H1 (cell line): ENCODE data around the gene RILPL2. TPM values are rescaled to one million over a fixed set of nuclear protein-coding genes. Genes with fewer than 3 reads are reported as not detected.

Experiments used
- CTCF ChIA-PET: fragments of 300-600 bp; sonication (Branson Sonifier 250); formaldehyde crosslinking; loops from one replicate; lab custom pipeline; 2021; ENCODE audit not compliant: partially characterized antibody; lab: Charles Lee
- POLR2A ChIA-PET: fragments of 300-600 bp; sonication (Branson Sonifier 250); formaldehyde crosslinking; loops from one replicate; lab custom pipeline; 2021; ENCODE audit warnings: inconsistent platforms; ENCODE audit not compliant: partially characterized antibody; lab: Charles Lee
- DNase-seq, 2 experiments: peaks; one replicate each; pipeline versions ENCODE4 v3.0.0 to v3.0.0-alpha.2; 2010 to 2022; ENCODE audit warnings: low spot score in 2 of 2, low read depth in 1 of 2, mixed read lengths in 1 of 2
- FAIRE-seq: peaks from 2 replicates; lab custom pipeline; 2011; peaks lifted over from hg19 to GRCh38; lab: Jason Lieb, UNC
- H2AFZ ChIP-seq: 2 replicates; pipeline ENCODE4 v1.8.1; 2012; ENCODE audit warnings: low read length, inconsistent platforms
- H2AK5ac ChIP-seq: 2 replicates; pipeline ENCODE4 v1.6.1; 2013; ENCODE audit warnings: low read depth, low read length
- H2BK120ac ChIP-seq: replicated peaks from 2 replicates; pipeline ENCODE3; 2013; ENCODE audit warnings: low read depth, low read length, inconsistent platforms
- H2BK12ac ChIP-seq: 2 replicates; pipeline ENCODE4 v1.6.1; 2013; ENCODE audit warnings: low read depth, low read length
- H2BK15ac ChIP-seq: 2 replicates; pipeline ENCODE4 v1.6.1; 2013; ENCODE audit warnings: low read length
- H2BK20ac ChIP-seq: 2 replicates; pipeline ENCODE4 v1.6.1; 2013; ENCODE audit warnings: low read length
- H2BK5ac ChIP-seq: 2 replicates; pipeline ENCODE4 v1.6.1; 2013; ENCODE audit warnings: low read depth, low read length
- H3K14ac ChIP-seq: 2 replicates; pipeline ENCODE4 v1.6.1; 2013; ENCODE audit warnings: inconsistent platforms; ENCODE audit not compliant: insufficient read length
- H3K18ac ChIP-seq: 2 replicates; pipeline ENCODE4 v1.6.1; 2013; ENCODE audit warnings: low read length; ENCODE audit errors: extremely low read depth
- H3K23ac ChIP-seq: 2 replicates; pipeline ENCODE4 v1.6.1; 2013; ENCODE audit warnings: inconsistent platforms; ENCODE audit not compliant: insufficient read length
- H3K23me2 ChIP-seq: 2 replicates; pipeline ENCODE4 v1.6.1; 2013; ENCODE audit warnings: low read depth, low read length
- H3K27ac ChIP-seq: 2 replicates; pipeline ENCODE4 v1.6.1; 2011; ENCODE audit warnings: low read depth, low read length, inconsistent platforms
- H3K27me3 ChIP-seq, 4 experiments: replicated peaks in 1 of 4; 1 replicate in 1 of 4; 2 replicates in 3 of 4; pipeline versions ENCODE4 v1.6.1 to v1.8.1; 2011 to 2013; ENCODE audit warnings: low read length in 3 of 4, mild to moderate bottlenecking in 3 of 4, inconsistent platforms in 2 of 4, mixed read lengths in 2 of 4, moderate library complexity in 1 of 4; ENCODE audit not compliant: control insufficient read depth in 3 of 4, insufficient read depth in 3 of 4; ENCODE audit errors: extremely low read depth in 1 of 4
- H3K36me3 ChIP-seq, 4 experiments: 2 replicates each; pipeline versions ENCODE4 v1.6.1 to v1.8.1; 2011 to 2013; ENCODE audit warnings: mild to moderate bottlenecking in 4 of 4, low read length in 3 of 4, moderate library complexity in 2 of 4, control low read depth in 1 of 4, inconsistent platforms in 1 of 4; ENCODE audit not compliant: insufficient read depth in 4 of 4, control insufficient read depth in 2 of 4
- H3K4ac ChIP-seq: replicated peaks from 2 replicates; pipeline ENCODE3; 2013; ENCODE audit warnings: low read length, low read depth, mixed read lengths, inconsistent platforms; ENCODE audit not compliant: insufficient read length
- H3K4me1 ChIP-seq, 4 experiments: replicated peaks in 1 of 4; 1 replicate in 1 of 4; 2 replicates in 3 of 4; pipeline versions ENCODE4 v1.6.1 to v1.8.1; 2011 to 2013; ENCODE audit warnings: low read length in 3 of 4, inconsistent platforms in 2 of 4, mixed read lengths in 1 of 4; ENCODE audit not compliant: insufficient read depth in 4 of 4, control insufficient read depth in 3 of 4
- H3K4me2 ChIP-seq, 2 experiments: 2 replicates each; pipeline versions ENCODE4 v1.6.1 to v1.8.1; 2011 to 2013; ENCODE audit warnings: low read depth in 2 of 2, low read length in 2 of 2, control low read depth in 1 of 2, inconsistent platforms in 1 of 2, mild to moderate bottlenecking in 1 of 2; ENCODE audit not compliant: insufficient read depth in 1 of 2
- H3K4me3 ChIP-seq, 4 experiments: fragments of 200-600, 300-600 bp in 1 of 4; sonication (generic), shearing (Covaris generic), sonication (Bioruptor Twin) in 1 of 4; 2 replicates each; pipeline versions ENCODE4 v1.5.1 to v1.8.1; 2011 to 2016; ENCODE audit warnings: low read length in 4 of 4, low read depth in 3 of 4, control low read depth in 2 of 4, inconsistent platforms in 2 of 4, mild to moderate bottlenecking in 2 of 4, mixed read lengths in 1 of 4, moderate library complexity in 1 of 4; ENCODE audit not compliant: insufficient read depth in 2 of 4; ENCODE audit errors: extremely low read depth in 1 of 4
- H3K56ac ChIP-seq: replicated peaks from 2 replicates; pipeline ENCODE3; 2013; ENCODE audit warnings: low read depth, mild to moderate bottlenecking, mixed read lengths, low read length, inconsistent platforms; ENCODE audit not compliant: insufficient read length
- H3K79me1 ChIP-seq: 2 replicates; pipeline ENCODE4 v1.6.1; 2013; ENCODE audit warnings: low read depth, low read length, control low read depth
- H3K79me2 ChIP-seq, 2 experiments: 2 replicates each; pipeline versions ENCODE4 v1.6.1 to v1.8.1; 2012 to 2013; ENCODE audit warnings: low read length in 2 of 2, mild to moderate bottlenecking in 2 of 2, inconsistent platforms in 1 of 2; ENCODE audit not compliant: insufficient read depth in 2 of 2, control insufficient read depth in 1 of 2
- H3K9ac ChIP-seq, 4 experiments: replicated peaks in 1 of 4; 1 replicate in 1 of 4; 2 replicates in 3 of 4; pipeline versions ENCODE4 v1.6.1 to v1.8.1; 2011 to 2013; ENCODE audit warnings: low read depth in 3 of 4, low read length in 3 of 4, control low read depth in 2 of 4, mild to moderate bottlenecking in 2 of 4, moderate library complexity in 2 of 4, inconsistent platforms in 1 of 4; ENCODE audit errors: extremely low read depth in 1 of 4
- H3K9me3 ChIP-seq, 2 experiments: 2 replicates each; pipeline versions ENCODE4 v1.6.1 to v1.8.1; 2012 to 2013; ENCODE audit warnings: mild to moderate bottlenecking in 2 of 2, moderate library complexity in 2 of 2, control low read depth in 1 of 2, inconsistent platforms in 1 of 2, low read depth in 1 of 2, low read length in 1 of 2, mixed read lengths in 1 of 2; ENCODE audit not compliant: insufficient read depth in 2 of 2
- H4K20me1 ChIP-seq, 2 experiments: replicated peaks in 1 of 2; 2 replicates each; pipeline versions ENCODE3 to v1.8.1; 2011 to 2013; ENCODE audit warnings: inconsistent platforms in 2 of 2, low read length in 2 of 2, mild to moderate bottlenecking in 1 of 2; ENCODE audit not compliant: insufficient read depth in 2 of 2, control insufficient read depth in 1 of 2
- H4K5ac ChIP-seq: 2 replicates; pipeline ENCODE4 v1.6.1; 2013; ENCODE audit warnings: low read length, low read depth, mixed read lengths, inconsistent platforms; ENCODE audit not compliant: insufficient read length
- H4K8ac ChIP-seq: 2 replicates; pipeline ENCODE4 v1.8.0; 2013; ENCODE audit warnings: mild to moderate bottlenecking, moderate library complexity, low read length, inconsistent platforms; ENCODE audit not compliant: insufficient read depth; ENCODE audit errors: extremely low read depth
- H4K91ac ChIP-seq: replicated peaks from 2 replicates; pipeline ENCODE3; 2013; ENCODE audit warnings: low read length, mixed read lengths, inconsistent platforms; ENCODE audit not compliant: insufficient read length
- BACH1 ChIP-seq: IDR thresholded peaks from 2 replicates; pipeline ENCODE4 v1.6.1; 2012; ENCODE audit warnings: low read length, improper control_type of control experiment
- BCL11A ChIP-seq, 2 experiments: IDR thresholded peaks; one replicate each; pipeline ENCODE4 v1.6.1; 2011; ENCODE audit warnings: low read depth in 2 of 2, low read length in 2 of 2, mild to moderate bottlenecking in 2 of 2
- CEBPB ChIP-seq: IDR thresholded peaks from 2 replicates; pipeline ENCODE4 v1.6.1; 2012; ENCODE audit warnings: low read depth, low read length
- CHD2 ChIP-seq: IDR thresholded peaks from 2 replicates; pipeline ENCODE4 v1.6.1; 2012; ENCODE audit warnings: low read length, improper control_type of control experiment
- FOSL1 ChIP-seq: IDR thresholded peaks from 2 replicates; pipeline ENCODE4 v1.6.1; 2011; ENCODE audit warnings: mild to moderate bottlenecking, low read depth, low read length, moderate library complexity; ENCODE audit not compliant: insufficient read depth
- GTF2F1 ChIP-seq: IDR thresholded peaks from 2 replicates; pipeline ENCODE4 v1.6.1; 2012; ENCODE audit warnings: low read depth, low read length, improper control_type of control experiment, borderline replicate concordance
- JUN ChIP-seq: IDR thresholded peaks from 2 replicates; pipeline ENCODE4 v1.6.1; 2011; ENCODE audit warnings: low read depth, mild to moderate bottlenecking, improper control_type of control experiment, low read length
- RAD21 ChIP-seq, 2 experiments: IDR thresholded peaks in 1 of 2; conservative IDR thresholded peaks in 1 of 2; 2 replicates each; pipeline ENCODE4 v1.6.1; 2011; ENCODE audit warnings: low read depth in 2 of 2, low read length in 2 of 2, improper control_type of control experiment in 1 of 2, inconsistent platforms in 1 of 2, mild to moderate bottlenecking in 1 of 2, moderate library complexity in 1 of 2
- SP2 ChIP-seq: IDR thresholded peaks from 2 replicates; pipeline ENCODE4 v1.6.1; 2012; ENCODE audit warnings: mild to moderate bottlenecking, low read length, inconsistent platforms
- WGBS, 2 experiments: shearing (Covaris generic) in 1 of 2; methylation state at CpG; one replicate each; pipeline versions ENCODE4 v1.1.6 to v1.1.7; 2013 to 2015; ENCODE audit warnings: low lambda C conversion rate in 2 of 2, mixed read lengths in 2 of 2, inconsistent platforms in 1 of 2, low coverage in 1 of 2, missing lambda C conversion rate in 1 of 2; ENCODE audit not compliant: insufficient replicate concordance in 2 of 2, insufficient coverage in 1 of 2, insufficient read length in 1 of 2; ENCODE audit errors: extremely low coverage in 1 of 2, missing lambda C conversion rate in 1 of 2; 5-methylcytosine and 5-hydroxymethylcytosine counted together
- polyA plus RNA-seq, 7 experiments: library from polyadenylated mRNA; depleted of rRNA in 3 of 7; stranded (reverse) in 5 of 7; unstranded in 2 of 7; fragments of >200 nt in 5 of 7; fragments of 200-250 nt in 2 of 7; gene quantifications; 1 replicate in 5 of 7; 2 replicates in 1 of 7; 4 replicates in 1 of 7; pipeline versions ENCODE4 v1.2.1 to v1.2.3, GENCODE V29; 2011 to 2013; ENCODE audit warnings: missing spikeins in 2 of 7, mixed read lengths in 2 of 7
- total RNA-seq: library from RNA; stranded (reverse); fragmentation: NEBNext Ultra II Directional; extraction: Animal tissue kit (Norgen Biotek cat#: 25700); gene quantifications from 2 replicates; pipeline ENCODE4 v1.2.1, GENCODE V29; 2021
- TF ChIP-seq, protein P1 (sequence below): IDR thresholded peaks from 2 replicates; pipeline ENCODE4 v1.6.1; 2012; ENCODE audit warnings: low read length, inconsistent platforms

The RILPL2 gene
- total and polyA plus RNA-seq, 2 of the 8 experiments (the other 6 are each of a cell fraction or from before 2014, with no cell fraction given) = 0.77 to 1.4 TPM

- Histone ChIP-seq H2AFZ (no peak overlapping the region), H3K9me3 (no peaks in the 10 kb centered on the region), H3K4me3 (no peak overlapping the region), H3K4ac (no peak overlapping the region), H3K27ac (no peak overlapping the region), H2BK12ac (no peak overlapping the region), H2AK5ac (no peak overlapping the region), H3K36me3 (no peaks in the 10 kb centered on the region), H4K91ac (no peak overlapping the region), H4K20me1 (no peaks in the 10 kb centered on the region), H3K56ac (no peak overlapping the region), H3K27me3 (no peaks in the 10 kb centered on the region), H3K4me1 (peaks cover 0 to 2% (median 0%) of the 10 kb centered on the region in 4 experiments; a peak in 1 of 7 replicates), H3K14ac (no peak overlapping the region), H2BK120ac (no peak overlapping the region), H2BK5ac (no peak overlapping the region), H3K23me2 (no peaks in the 10 kb centered on the region), H4K8ac (no peak overlapping the region), H3K4me2 (no peak overlapping the region), H2BK15ac (no peak overlapping the region), H2BK20ac (no peak overlapping the region), H3K79me2 (no peaks in the 10 kb centered on the region), H3K79me1 (no peaks in the 10 kb centered on the region), H3K18ac (no peak overlapping the region), H3K23ac (no peak overlapping the region), H4K5ac (no peak overlapping the region), H3K9ac (0 out of 7 replicates have a peak overlapping the region, but pooled peaks of 1 of the 4 experiments have one; percentile 13)
- 89% methylated on average over 8 of the region's 8 CpGs; no CpG with 5 or more reads in 1 of the 2 experiments for WGBS, 2 experiments
- FAIRE-seq (no peak), DNase-seq (no peak)
- ChIA-PET POLR2A (no interaction called here), CTCF (interaction anchor here (0.5 kb wide), 1 partner anchor 27 kb away, joined by 3 read pairs; no protein-coding TSS in a partner anchor)
- TF ChIP-seq SP2 (no peak), BCL11A (IDR thresholded peaks at IDR 0.05; ENCODE audit: low read depth in 2 of 2, low read length in 2 of 2) (no peak), CEBPB (no peak), FOSL1 (no peak), JUN (no peak), BACH1 (no peak), CHD2 (no peak), RAD21 (IDR thresholded peaks at IDR 0.05 in 1 of 2, conservative IDR thresholded peaks at IDR 0.05 in 1 of 2; ENCODE audit: low read depth in 2 of 2, low read length in 2 of 2) (no peak), GTF2F1 (no peak)
- TF ChIP-seq, protein P1, sequence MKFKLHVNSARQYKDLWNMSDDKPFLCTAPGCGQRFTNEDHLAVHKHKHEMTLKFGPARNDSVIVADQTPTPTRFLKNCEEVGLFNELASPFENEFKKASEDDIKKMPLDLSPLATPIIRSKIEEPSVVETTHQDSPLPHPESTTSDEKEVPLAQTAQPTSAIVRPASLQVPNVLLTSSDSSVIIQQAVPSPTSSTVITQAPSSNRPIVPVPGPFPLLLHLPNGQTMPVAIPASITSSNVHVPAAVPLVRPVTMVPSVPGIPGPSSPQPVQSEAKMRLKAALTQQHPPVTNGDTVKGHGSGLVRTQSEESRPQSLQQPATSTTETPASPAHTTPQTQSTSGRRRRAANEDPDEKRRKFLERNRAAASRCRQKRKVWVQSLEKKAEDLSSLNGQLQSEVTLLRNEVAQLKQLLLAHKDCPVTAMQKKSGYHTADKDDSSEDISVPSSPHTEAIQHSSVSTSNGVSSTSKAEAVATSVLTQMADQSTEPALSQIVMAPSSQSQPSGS = no peak
These were observed 7.9 kb upstream of the RILPL2 start for GRCh38 chr12:123444092-123445026.
